ENCODE results near the gene DDX49. TPM values are rescaled to one million over a fixed set of nuclear protein-coding genes. Genes with fewer than 3 reads are reported as not detected.

DDX49 gene, protein sequence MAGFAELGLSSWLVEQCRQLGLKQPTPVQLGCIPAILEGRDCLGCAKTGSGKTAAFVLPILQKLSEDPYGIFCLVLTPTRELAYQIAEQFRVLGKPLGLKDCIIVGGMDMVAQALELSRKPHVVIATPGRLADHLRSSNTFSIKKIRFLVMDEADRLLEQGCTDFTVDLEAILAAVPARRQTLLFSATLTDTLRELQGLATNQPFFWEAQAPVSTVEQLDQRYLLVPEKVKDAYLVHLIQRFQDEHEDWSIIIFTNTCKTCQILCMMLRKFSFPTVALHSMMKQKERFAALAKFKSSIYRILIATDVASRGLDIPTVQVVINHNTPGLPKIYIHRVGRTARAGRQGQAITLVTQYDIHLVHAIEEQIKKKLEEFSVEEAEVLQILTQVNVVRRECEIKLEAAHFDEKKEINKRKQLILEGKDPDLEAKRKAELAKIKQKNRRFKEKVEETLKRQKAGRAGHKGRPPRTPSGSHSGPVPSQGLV
- 49.8 and 57.6 TPM in 2 replicates for total RNA-seq (2014; rRNA removed)
- polyA plus RNA-seq (2012) = 40.2 TPM

DNA sequence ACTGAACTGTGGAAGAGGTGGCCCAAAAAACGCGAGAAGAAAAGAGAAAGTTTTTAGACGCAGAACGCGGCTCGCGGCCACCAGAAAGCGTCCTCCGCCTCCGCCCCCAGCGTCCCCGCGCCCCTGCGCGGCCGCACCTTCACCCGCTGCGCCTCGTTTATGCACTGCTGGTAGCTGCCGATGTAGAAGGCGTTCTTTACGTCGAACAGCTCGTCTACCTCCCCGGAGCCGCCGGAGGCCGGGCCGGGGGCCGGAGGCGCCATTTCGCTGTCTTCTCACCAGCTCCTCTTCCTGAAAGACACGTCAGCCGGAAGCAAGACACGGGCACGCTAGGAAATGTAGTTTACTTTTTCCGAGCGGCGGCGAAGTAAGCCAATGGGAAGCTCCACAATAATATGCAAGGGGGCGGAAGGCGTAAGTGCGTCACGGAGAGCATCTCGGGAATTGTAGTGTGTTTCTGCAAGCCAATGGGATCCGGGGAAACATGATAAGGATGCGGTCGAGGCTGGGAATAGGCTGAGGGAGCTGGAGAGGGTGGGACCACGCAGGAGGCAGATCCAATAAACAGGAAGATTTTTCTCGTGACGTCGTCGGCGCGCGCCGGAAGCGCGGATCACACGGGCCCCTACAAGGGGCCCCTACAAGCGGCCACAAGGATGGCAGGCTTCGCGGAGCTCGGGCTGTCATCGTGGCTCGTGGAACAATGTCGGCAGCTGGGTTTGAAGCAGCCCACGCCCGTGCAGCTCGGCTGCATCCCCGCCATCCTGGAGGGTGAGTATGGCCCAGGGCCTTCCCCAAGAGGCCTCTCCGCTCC lies at the start of gene DDX49, which contains the start of gene COPE:
Gene DDX49, plus strand, starts transcription at position 630 of the 814 bp plus-strand sequence. Its CDS starts 27 bp downstream, at position 657.
Gene COPE, minus strand, starts transcription at position 302 of the 814 bp plus-strand sequence. Its CDS starts 39 bp downstream, at position 263.
- DNase-seq (ENCODE audit: low read depth) = peak; percentile 100

DNA sequence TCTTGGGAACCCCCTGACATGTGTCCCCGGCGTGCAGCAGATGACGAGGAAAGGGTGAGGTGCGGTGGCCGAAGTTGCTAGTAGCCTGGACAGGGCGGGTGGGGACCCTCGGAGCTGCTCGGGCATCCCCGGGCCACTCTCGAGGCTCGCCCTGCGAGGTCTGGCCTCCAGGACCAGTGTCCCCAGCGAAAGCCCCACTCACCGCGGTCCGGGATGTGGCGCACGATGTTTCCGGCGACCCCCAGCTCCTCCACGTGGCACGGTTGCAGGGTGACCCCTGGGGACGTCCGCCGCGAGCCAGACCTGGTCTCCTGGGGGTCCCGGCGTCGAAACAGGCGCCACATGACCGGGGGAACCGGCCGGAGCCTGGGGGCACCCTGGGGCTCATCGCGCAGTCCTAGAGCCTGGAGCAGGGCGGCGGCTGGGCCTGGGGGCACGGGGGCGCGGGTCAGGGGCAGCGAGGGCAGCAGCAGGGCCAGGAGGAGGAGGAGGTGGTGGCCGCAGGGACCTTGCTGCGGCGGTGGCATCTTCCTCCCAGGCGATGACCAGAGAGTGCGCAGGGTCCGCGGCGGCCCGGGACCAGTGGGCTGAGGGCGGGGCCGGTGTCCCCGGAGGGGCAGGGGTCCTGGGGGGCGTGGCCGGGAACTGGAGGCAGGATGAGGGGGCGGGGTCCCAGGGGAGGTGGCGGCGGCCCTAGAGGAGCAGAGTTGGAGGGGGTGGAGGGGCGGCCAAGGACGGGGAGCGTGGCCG lies 49.6 kb upstream of the DDX49 start:
- DNase-seq (ENCODE audit: low read depth) = no peak

DNA sequence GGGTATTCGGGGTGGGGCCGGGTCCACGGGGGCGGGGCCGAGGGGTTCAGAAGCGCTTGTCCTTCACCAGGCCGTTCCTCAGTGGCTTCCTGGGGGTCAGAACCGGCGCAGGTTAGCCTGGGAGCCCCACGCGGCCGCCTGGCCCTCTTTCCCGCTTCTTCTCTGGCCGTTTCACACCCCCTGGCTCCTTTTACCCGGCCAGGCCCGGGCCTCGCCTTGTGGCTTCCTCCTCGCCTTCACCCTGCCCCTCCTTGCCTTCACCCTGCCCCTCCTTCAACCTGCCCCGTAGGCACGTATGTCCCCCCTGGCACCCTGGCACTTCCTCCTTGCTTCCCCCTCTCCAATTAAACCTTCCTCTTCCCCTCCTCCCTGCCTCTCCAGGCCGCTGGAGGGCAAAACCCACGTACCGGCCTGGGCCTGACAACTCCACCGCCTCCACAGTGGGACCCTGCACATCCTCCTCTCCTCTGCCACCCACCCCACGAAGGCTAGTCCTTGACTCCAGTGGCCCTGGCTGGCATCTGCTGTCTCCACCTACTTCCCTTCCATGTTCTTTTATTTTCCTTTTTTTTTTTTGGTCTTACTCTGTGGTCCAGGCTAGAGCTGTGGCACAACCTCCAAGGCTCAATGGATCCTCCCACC lies 48.9 kb upstream of the DDX49 start:
- DNase-seq (ENCODE audit: low read depth) = no peak

DNA sequence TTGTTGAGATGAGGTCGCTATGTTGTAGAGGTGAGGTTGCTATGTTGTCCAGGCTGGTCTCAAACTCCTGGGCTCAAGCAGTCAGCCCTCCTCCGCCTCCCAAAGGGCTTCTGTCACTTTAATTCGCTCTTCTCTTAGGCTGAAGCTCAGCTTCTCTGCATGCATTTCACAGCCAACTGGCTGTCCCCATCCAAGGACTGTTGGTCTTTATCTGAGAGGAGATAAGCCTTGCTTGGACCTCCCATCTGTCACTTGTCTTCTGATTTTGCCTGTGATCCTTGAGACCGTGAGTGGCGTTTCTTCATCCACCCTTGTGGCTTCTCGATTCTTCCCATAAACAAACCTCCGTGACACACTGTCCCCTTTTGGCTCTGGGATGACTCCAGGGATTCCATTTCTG lies 48.0 kb upstream of the DDX49 start:
- no peak for DNase-seq (ENCODE audit: low read depth)

DNA sequence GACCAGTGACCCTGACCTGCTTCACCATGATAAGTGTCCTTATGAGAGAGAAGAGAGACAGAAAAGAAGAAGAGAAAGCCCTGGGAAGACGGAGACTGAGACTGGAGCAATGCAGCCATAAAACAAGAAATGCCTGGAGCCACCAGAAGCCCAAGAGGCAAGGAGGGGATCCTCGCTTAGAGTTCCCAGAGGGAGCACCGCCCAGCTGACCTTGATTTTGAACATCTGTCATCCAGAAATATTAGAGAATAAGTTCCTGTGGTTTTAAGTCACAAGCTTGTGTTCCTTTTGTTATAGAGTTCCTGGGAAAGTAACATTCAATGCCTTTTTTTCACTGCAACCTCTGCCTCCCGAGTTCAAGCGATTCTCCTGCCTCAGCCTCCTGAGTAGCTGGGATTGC lies 43.8 kb upstream of the DDX49 start:
- DNase-seq (ENCODE audit: low read depth) = peak; percentile 41

DNA sequence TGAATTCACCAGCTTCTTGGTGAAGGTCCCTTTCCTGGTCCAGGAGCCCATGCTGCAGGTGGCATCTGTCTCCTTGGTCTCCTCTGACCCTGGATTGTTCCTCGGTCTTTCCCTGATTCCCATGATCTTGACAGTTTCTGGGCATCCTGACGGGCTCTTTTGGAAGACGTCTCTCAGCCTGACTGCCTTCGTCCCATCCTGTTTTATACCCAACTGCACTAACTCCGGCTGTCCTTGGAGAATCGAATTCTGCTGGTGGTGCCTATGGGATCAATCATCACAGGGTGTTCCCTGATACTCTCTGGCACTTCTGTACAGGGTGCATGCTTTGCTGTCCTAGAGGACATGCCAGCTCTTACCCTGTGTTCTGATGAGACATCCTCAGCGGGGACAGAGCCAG lies 42.6 kb upstream of the DDX49 start:
- DNase-seq (ENCODE audit: low read depth) = no peak

DNA sequence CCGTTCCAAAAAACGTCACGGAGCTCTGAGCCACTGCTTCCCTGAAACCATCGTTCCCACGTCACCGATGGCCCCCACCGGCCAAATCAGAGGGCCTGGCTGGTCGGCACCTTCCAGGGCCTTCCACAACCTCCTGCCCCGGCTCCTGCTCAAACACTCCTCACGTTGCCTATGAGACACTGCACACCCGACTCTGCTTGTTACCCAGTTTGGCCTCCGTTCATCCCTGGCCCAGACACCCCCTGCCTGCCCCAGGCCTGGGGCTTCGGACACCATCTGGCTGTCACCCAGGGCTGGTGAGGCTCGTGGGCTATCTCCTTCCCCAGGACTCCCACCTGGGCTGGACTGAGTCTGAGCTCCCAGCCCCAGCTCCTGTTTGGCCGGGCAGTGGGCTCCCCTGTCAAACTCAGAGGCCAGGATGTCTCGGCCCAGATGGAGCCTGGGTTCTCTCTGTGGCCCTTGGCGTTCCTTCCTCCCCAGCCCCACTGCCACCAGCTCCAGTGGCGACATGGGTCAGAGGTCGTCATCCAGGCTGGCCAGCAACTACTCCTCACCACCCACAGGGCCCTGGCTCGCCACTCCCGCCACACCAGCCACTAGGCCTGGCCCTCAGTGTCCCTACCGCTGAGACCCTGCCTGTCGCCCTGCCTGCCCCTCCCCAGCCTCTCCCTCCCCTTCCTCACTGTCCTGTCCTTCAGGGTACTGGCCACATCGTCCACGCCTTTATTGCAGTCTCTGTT lies 41.3 kb upstream of the DDX49 start:
- no peak for DNase-seq (ENCODE audit: low read depth)

DNA sequence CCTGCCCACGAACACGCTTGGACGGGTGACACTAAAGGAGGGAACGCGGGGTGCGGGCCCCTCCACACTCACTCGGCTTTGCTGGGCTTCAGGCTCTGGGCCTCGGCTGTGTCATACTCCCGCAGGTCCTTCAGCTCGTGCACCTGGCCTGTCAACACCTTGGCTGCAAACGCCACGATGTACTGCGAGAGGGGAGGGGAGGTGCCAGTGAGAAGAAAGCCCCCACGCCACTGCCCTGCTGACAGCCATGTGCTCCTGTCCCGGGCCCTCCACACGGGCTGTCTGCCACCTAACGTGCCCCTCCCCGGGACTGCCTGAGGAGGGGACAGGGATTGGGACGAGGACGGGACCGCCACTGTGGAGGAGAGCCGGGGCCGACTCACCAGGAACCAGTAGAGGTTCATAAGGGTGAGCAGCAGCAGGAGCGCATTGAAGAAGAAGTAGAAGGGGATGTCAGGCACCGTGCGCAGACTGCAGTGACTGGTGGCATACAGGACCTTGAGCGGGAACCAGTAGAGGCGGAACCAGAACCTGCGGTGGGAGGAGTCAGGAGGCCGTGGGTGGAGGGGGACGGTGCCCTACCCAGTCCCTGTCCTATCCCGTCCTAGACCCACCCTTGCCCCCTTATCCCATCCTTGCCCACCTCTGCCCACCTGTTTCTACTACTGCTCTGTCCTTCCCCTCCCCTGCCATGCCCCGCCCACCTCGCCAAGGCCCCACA lies 40.5 kb upstream of the DDX49 start:
- DNase-seq (ENCODE audit: low read depth) = no peak

DNA sequence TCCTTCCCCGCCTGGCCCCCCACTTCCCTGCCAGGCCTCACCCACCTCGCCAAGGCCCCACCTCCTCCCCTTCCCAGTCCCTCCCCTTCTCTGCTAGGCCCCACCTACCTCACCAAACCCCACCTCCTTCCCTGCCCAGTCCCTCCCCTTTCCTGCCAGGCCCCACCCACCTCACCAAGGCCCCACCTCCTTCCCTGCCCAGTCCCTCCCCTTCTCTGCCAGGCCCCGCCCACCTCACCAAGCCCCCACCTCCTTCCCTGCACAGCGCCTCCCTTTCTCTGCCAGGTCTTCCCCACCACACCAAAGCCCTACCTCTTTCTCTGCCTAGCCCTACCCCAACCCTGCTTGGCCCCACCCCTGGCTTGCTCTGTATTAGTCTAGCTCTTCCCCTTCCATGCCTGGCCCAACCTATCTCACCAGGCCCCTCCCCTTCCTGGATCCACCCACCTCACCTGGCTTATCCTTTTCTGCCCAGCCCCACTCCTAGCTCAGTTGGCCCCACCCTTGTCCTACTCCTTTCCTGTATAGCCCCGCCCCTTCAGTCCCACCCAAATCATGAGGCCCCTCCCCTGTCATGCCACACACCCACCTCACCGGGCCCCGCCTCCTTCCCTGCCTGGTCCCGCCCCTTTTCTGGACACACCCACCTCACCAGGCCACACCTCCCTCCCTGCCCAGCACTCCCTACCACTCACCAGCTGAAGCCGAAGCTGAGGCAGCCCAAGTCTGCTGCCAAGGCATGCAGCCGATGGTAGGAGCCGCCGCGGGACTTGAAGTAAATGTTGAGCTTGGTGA lies 39.7 kb upstream of the DDX49 start:
- peak; percentile 29 for DNase-seq (ENCODE audit: low read depth)

DNA sequence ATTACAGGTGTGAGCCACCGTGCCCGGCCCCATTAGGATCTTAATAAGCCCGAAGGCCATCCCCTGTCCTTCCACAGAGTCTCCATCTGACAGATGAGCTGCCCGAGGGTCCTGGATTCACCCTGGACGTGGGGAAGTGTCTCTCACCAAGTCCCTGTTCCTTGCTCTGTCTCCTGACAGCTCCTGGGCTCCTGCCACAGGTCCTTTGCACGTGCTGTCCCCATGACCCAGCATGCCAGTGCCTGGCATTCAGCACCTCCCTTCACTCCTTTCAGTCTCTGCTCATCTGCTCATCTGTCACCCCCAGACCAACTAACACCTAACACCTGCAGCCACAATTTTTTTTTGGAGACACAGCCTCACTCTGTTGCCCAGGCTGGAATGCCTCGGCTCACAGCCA lies 38.0 kb upstream of the DDX49 start:
- no peak for DNase-seq (ENCODE audit: low read depth)

DNA sequence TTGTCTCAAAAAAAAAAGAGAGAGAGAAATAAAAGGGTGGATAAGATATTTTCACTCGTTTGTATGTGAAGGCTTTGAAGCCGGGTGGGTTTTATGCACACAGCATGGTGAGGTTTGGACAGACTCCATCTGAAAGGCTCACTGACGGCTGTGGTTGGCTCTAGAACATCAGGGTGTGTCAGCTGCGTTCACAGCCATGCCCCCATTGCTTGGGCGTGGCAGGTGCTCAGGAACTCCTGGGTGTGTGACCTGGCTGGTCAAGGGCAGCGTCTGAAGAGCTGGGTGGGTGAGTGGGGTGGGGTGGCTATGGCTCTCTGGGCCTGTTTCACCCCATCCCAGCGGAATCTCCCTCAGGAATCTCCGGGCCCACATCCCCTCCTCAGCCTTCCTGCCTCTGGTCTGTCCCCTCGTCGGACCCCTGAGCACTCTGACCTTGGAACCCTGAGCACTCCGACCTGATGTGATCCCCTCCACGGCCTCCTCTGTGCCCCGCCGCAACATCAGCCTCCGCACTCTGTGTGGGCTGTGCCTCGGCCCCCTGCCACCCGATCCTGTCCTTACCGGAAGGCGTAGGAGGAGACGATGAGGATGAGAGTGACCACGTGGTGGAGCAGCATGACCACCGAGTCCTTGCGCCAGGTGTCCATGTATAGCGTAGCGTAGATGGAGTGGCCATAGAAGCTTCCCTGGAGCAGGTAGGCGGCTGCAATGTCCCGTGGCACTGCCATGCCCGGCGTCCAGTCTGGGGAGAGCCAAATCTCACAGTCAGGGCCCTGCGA lies 35.8 kb upstream of the DDX49 start:
- DNase-seq (ENCODE audit: low read depth) = no peak

DNA sequence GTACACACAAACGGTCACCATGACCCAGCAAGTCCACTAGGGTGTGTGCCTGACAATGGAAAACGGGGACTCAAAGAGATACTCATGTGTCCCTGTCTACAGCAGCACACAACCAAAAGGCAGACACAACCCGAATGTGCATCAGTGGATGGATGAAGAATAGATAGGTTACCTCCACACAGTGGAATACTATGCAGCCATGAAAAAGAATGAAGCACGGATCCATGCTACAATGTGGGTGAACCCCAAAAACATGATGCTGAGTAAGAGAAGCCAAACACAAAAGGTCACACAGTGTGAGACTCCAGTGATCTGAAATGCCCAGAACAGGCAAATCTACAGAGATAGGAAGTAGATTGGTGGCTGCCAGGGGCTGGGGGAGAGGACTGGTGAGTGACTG lies 32.5 kb upstream of the DDX49 start:
- DNase-seq (ENCODE audit: low read depth) = no peak

DNA sequence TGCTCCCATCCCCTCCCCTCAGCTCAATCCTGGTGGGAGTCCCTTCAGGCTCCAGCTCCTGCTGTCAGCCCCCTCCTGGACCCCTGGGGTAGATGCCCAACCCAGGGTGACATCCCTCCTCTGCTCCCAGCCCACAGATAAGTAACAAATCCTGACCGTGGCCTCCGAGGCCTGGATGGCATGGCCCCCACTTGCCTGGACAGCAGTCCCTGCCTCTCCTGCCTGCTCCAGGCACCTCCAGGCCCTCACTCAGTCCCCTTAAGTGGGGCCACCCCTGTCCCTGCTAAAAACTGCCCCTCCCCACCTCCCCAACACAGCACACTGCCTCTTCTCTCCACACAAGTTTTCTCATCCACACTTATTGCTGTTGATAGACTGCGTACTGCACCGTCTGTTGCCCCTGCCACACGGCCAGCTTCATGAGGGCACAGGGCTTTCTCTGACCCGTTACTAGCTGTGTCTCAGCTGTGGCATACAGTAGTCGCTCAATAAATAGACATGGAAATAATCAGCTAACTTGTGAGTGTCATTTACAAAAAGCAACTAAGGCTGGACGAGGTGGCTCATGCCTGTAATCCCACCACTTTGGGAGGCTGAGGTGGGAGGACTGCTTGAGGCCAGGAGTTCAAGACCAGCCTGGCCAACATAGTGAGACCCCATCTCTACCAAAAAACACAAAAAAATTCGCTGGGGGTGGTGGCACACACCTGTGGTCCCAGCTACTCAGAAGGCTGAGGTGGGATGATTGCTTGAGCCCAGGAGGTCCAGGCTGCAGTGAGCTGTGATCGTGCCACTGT lies 29.4 kb upstream of the DDX49 start:
- DNase-seq (ENCODE audit: low read depth) = no peak

DNA sequence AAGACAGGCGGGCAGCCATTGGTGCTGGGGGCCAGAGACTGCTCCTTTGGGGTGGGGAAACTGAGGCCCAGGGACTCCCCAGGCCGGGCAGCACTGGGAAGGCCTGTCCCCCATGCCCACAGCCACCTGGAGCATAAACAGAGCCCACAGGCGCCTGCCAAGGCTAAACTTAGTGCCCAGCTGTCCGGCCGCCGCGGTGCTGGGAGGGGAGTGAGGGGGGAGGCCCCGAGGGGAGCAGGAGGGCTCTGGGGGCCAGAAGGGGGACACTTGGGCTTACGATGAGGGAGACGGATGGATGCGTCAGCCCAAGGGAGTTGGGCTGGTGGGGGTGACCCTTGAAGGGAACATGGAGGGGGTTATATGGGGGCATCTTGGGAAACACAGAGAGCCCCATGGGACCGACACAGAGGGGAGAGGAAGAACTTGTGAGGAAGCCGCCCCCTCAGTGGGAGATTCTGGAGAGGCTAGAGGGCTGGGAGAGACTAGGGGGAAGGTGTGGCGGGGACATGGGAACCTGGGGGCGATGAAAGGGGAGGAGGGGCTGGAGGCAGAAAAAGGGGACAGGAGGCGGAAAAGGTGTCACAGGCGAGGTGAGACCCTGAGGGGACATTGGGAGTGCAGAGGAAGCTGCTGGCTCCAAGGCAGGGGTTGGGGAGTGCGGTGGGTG lies 25.8 kb upstream of the DDX49 start:
- no peak for DNase-seq (ENCODE audit: low read depth)

DNA sequence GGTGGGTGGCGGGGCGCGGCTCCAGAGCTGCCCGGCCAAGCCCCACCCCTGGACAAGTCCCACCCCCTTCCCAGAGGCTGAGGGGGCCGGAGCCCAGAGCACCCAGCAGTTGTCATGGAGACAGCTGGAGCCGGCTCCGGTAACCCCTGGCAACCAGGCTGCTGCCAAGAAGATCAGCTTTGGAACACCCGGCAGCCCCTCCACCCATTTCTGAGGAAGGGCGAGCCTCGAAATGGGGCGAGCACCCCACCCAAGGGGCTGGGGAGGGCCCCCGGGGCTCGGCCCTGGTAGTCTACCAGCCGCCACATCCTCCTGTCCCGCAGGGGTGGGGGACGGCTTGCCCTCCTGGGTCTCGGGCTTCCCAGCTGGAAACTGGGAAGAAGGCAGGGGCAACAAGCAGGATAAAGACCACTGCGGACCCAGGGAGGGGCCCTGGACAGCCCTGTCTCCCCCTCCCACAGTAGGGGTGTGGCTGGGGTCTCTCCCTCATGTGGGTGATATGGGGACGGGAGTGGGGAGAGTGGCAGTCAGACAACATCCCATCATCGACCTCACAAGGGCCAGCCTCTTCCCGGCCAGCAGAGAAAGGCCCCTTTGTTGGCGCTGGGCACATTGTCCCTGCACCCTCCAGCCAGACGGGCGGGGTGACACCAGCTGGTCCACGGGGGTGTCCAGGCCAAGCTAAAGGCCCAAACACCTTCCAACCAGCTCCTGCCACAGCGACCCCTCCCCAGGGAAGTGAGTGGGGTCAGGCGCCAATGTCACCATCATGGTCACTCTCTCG lies 25.1 kb upstream of the DDX49 start:
- peak; percentile 65 for DNase-seq (ENCODE audit: low read depth)
